Measurements from ENCODE around the gene DENR.
"Not testable (repeated sequence)": the region's sequence is repeated elsewhere in the genome, so short reads cannot be mapped to it uniquely, and the experiment has no call there.

DENR gene

GRCh38 chr12:122795807-122796206 is 43.2 kb downstream of the DENR start:
- no peaks in the 10 kb centered on the region for H3K36me3 ChIP-seq (ENCODE audit: low read depth)
- H3K4me1 ChIP-seq (ENCODE audit: insufficient read depth, poor library complexity, severe bottlenecking) = peaks cover 3% of the 10 kb centered on the region
- no peak overlapping the region for H3K4me3 ChIP-seq (ENCODE audit: severe bottlenecking)
- ATAC-seq (ENCODE audit: low read depth) (no peak), DNase-seq (ENCODE audit: low spot score) (no peak)
- TF ChIP-seq CTCF (IDR thresholded peaks at IDR 0.05; ENCODE audit: poor library complexity, severe bottlenecking) = no peak
- H3K9me3 ChIP-seq (ENCODE audit: severe bottlenecking) = no peaks in the 10 kb centered on the region
- H3K27me3 ChIP-seq (ENCODE audit: insufficient read depth, poor library complexity, severe bottlenecking) = no peaks in the 10 kb centered on the region
- no peak overlapping the region for H3K27ac ChIP-seq (ENCODE audit: poor library complexity, severe bottlenecking)

GRCh38 chr12:122799641-122800243 is 47.1 kb downstream of the DENR start:
- Histone ChIP-seq H3K9me3 (ENCODE audit: severe bottlenecking) (no peaks in the 10 kb centered on the region), H3K4me1 (ENCODE audit: insufficient read depth, poor library complexity, severe bottlenecking) (no peaks in the 10 kb centered on the region), H3K27ac (ENCODE audit: poor library complexity, severe bottlenecking) (no peak overlapping the region), H3K27me3 (ENCODE audit: insufficient read depth, poor library complexity, severe bottlenecking) (no peaks in the 10 kb centered on the region), H3K4me3 (ENCODE audit: severe bottlenecking) (no peak overlapping the region), H3K36me3 (ENCODE audit: low read depth) (no peaks in the 10 kb centered on the region)
- no peak for TF ChIP-seq CTCF (IDR thresholded peaks at IDR 0.05; ENCODE audit: poor library complexity, severe bottlenecking)
- DNase-seq (ENCODE audit: low spot score) (no peak), ATAC-seq (ENCODE audit: low read depth) (no peak)

- H3K4me1 ChIP-seq (ENCODE audit: insufficient read depth, poor library complexity, severe bottlenecking) = peaks cover under 1% of the 10 kb centered on the region
- no peak overlapping the region for H3K4me3 ChIP-seq (ENCODE audit: severe bottlenecking)
- no peak for ATAC-seq (ENCODE audit: low read depth)
- H3K36me3 ChIP-seq (ENCODE audit: low read depth) = no peaks in the 10 kb centered on the region
- no peak for TF ChIP-seq CTCF (IDR thresholded peaks at IDR 0.05; ENCODE audit: poor library complexity, severe bottlenecking)
- H3K9me3 ChIP-seq (ENCODE audit: severe bottlenecking) = no peaks in the 10 kb centered on the region
- no peaks in the 10 kb centered on the region for H3K27me3 ChIP-seq (ENCODE audit: insufficient read depth, poor library complexity, severe bottlenecking)
- H3K27ac ChIP-seq (ENCODE audit: poor library complexity, severe bottlenecking) = no peak overlapping the region
- no peak for DNase-seq (ENCODE audit: low spot score)
Measured at GRCh38 chr12:122803937-122804336, 51.3 kb downstream of the DENR start.

GRCh38 chr12:122804957-122805356 is 52.3 kb downstream of the DENR start:
- not testable (repeated sequence) for H3K27me3 ChIP-seq (ENCODE audit: insufficient read depth, poor library complexity, severe bottlenecking); H3K9me3 ChIP-seq (ENCODE audit: severe bottlenecking); H3K4me1 ChIP-seq (ENCODE audit: insufficient read depth, poor library complexity, severe bottlenecking); H3K4me3 ChIP-seq (ENCODE audit: severe bottlenecking); H3K27ac ChIP-seq (ENCODE audit: poor library complexity, severe bottlenecking); ATAC-seq (ENCODE audit: low read depth); H3K36me3 ChIP-seq (ENCODE audit: low read depth); DNase-seq (ENCODE audit: low spot score)

- H3K27ac ChIP-seq (ENCODE audit: poor library complexity, severe bottlenecking) = no peak overlapping the region
- ATAC-seq (ENCODE audit: low read depth) (no peak), DNase-seq (ENCODE audit: low spot score) (no peak)
- no peak overlapping the region for H3K4me3 ChIP-seq (ENCODE audit: severe bottlenecking)
- no peaks in the 10 kb centered on the region for H3K27me3 ChIP-seq (ENCODE audit: insufficient read depth, poor library complexity, severe bottlenecking)
- H3K4me1 ChIP-seq (ENCODE audit: insufficient read depth, poor library complexity, severe bottlenecking) = peaks cover 5% of the 10 kb centered on the region
- TF ChIP-seq CTCF (IDR thresholded peaks at IDR 0.05; ENCODE audit: poor library complexity, severe bottlenecking) = no peak
- no peaks in the 10 kb centered on the region for H3K9me3 ChIP-seq (ENCODE audit: severe bottlenecking)
- no peaks in the 10 kb centered on the region for H3K36me3 ChIP-seq (ENCODE audit: low read depth)
Measured at GRCh38 chr12:122807651-122808050, 55.0 kb downstream of the DENR start.

Data from RWPE2 (cell line).